ENCODE measurements around the gene ITGAV. TPM values are rescaled to one million over a fixed set of nuclear protein-coding genes. Genes with fewer than 3 reads are reported as not detected.

The ITGAV gene
- total RNA-seq, 2 experiments from 2014 or later = 2.9 to 3.7 TPM

GRCh38 chr2:186607660-186608324, 17.9 kb downstream of the ITGAV start:
- H3K4me1 Mint-ChIP-seq (ENCODE audit: low read depth) = no peaks in the 10 kb centered on the region
- H3K4me3 ChIP-seq (ENCODE audit: low read length) = no peak overlapping the region
- POLR2A ChIA-PET = no interaction called here

GRCh38 chr2:186610785-186611184, 20.9 kb downstream of the ITGAV start:
- no peaks in the 10 kb centered on the region for H3K36me3 Mint-ChIP-seq (ENCODE audit: low read depth)
- H3K36me3 ChIP-seq (ENCODE audit: insufficient read depth, low read length) = peaks cover 5% of the 10 kb centered on the region
- H3K9me3 ChIP-seq (ENCODE audit: control insufficient read depth in 1 of 2, insufficient read depth in 1 of 2, low read length in 2 of 2) = no peaks in the 10 kb centered on the region
- no peaks in the 10 kb centered on the region for H3K4me1 ChIP-seq (ENCODE audit: insufficient read depth, low read length)
- no peak overlapping the region for H3K27ac Mint-ChIP-seq
- H3K27me3 Mint-ChIP-seq = no peaks in the 10 kb centered on the region
- no peak for TF ChIP-seq CTCF (IDR thresholded peaks at IDR 0.05)
- H3K4me3 ChIP-seq (ENCODE audit: low read length) = no peak overlapping the region
- no peak overlapping the region for H3K27ac ChIP-seq (ENCODE audit: low read depth in 1 of 2, low read length in 2 of 2)
- ChIA-PET POLR2A (no interaction called here), CTCF (no interaction called here)
- intact Hi-C loops (cut with DNase I, micrococcal nuclease) = no loop called here
- no peaks in the 10 kb centered on the region for H3K4me1 Mint-ChIP-seq (ENCODE audit: low read depth)
- no peak for ATAC-seq (ENCODE audit: poor library complexity)
- no peak overlapping the region for H3K4me3 Mint-ChIP-seq
- H3K9me3 Mint-ChIP-seq = no peaks in the 10 kb centered on the region
- no peaks in the 10 kb centered on the region for H3K27me3 ChIP-seq (ENCODE audit: control insufficient read depth in 1 of 2, insufficient read depth in 2 of 2, low read length in 2 of 2)
- DNase-seq = no peak

More at GRCh38 chr2:186607660-186608324, 17.9 kb downstream of the ITGAV start:
- no peak overlapping the region for H3K4me3 Mint-ChIP-seq
- no peak overlapping the region for H3K27ac Mint-ChIP-seq
- DNase-seq (no peak), ATAC-seq (ENCODE audit: poor library complexity) (no peak)
- H3K27me3 Mint-ChIP-seq = no peaks in the 10 kb centered on the region
- intact Hi-C loops (cut with DNase I, micrococcal nuclease) = no loop called here
- H3K9me3 ChIP-seq (ENCODE audit: control insufficient read depth in 1 of 2, insufficient read depth in 1 of 2, low read length in 2 of 2) = no peaks in the 10 kb centered on the region
- H3K36me3 ChIP-seq (ENCODE audit: insufficient read depth, low read length) = peaks cover 5% of the 10 kb centered on the region
- H3K27me3 ChIP-seq (ENCODE audit: control insufficient read depth in 1 of 2, insufficient read depth in 2 of 2, low read length in 2 of 2) = no peaks in the 10 kb centered on the region
- H3K9me3 Mint-ChIP-seq = no peaks in the 10 kb centered on the region
- peaks cover 8% of the 10 kb centered on the region for H3K36me3 Mint-ChIP-seq (ENCODE audit: low read depth)
- TF ChIP-seq CTCF (IDR thresholded peaks at IDR 0.05) = no peak
- CTCF ChIA-PET = interaction anchor here (1.3 kb wide), 1 partner anchor 9 kb away, joined by 4 read pairs; no protein-coding TSS in a partner anchor
- H3K4me1 ChIP-seq (ENCODE audit: insufficient read depth, low read length) = no peaks in the 10 kb centered on the region
- no peak overlapping the region for H3K27ac ChIP-seq (ENCODE audit: low read depth in 1 of 2, low read length in 2 of 2)

- Histone ChIP-seq H3K27me3 (ENCODE audit: control insufficient read depth in 1 of 2, insufficient read depth in 2 of 2, low read length in 2 of 2) (no peaks in the 10 kb centered on the region), H3K4me3 (ENCODE audit: low read length) (no peak overlapping the region), H3K36me3 (ENCODE audit: insufficient read depth, low read length) (no peaks in the 10 kb centered on the region), H3K4me1 (ENCODE audit: insufficient read depth, low read length) (no peaks in the 10 kb centered on the region), H3K27ac (ENCODE audit: low read depth in 1 of 2, low read length in 2 of 2) (no peak overlapping the region), H3K9me3 (ENCODE audit: control insufficient read depth in 1 of 2, insufficient read depth in 1 of 2, low read length in 2 of 2) (no peaks in the 10 kb centered on the region)
- no peak for TF ChIP-seq CTCF (IDR thresholded peaks at IDR 0.05)
- Mint-ChIP-seq H3K4me1 (ENCODE audit: low read depth) (no peaks in the 10 kb centered on the region), H3K36me3 (ENCODE audit: low read depth) (no peaks in the 10 kb centered on the region), H3K9me3 (no peaks in the 10 kb centered on the region), H3K27ac (no peak overlapping the region), H3K27me3 (no peaks in the 10 kb centered on the region), H3K4me3 (no peak overlapping the region)
- no peak for ATAC-seq (ENCODE audit: poor library complexity)
- intact Hi-C loops (cut with DNase I, micrococcal nuclease) = no loop called here
- POLR2A ChIA-PET = no interaction called here
- CTCF ChIA-PET = no interaction called here
- DNase-seq = no peak
Measured at GRCh38 chr2:186611526-186611925, 21.7 kb downstream of the ITGAV start.

Measured in CD4-positive, alpha-beta T cell (primary cell).